BJ (cell line): ENCODE results near the gene LAMA1. TPM values are rescaled to one million over a fixed set of nuclear protein-coding genes. Genes with fewer than 3 reads are reported as not detected.
A peak's percentile ranks its signal among the peaks of the same experiment; 100 is the strongest.

Experiments used
- CTCF ChIA-PET: fragments of 350-600 bp; formaldehyde crosslinking; extraction: SDS; loops from one replicate; lab custom pipeline; 2021; ENCODE audit warnings: antibody characterized with exemption, inconsistent platforms; lab: Yijun Ruan, JAX
- POLR2A ChIA-PET: fragments of 300-600 bp; sonication (Branson Sonifier 250); formaldehyde crosslinking; extraction: SDS; loops from one replicate; lab custom pipeline; 2021; ENCODE audit warnings: antibody characterized with exemption; lab: Charles Lee
- DNase-seq: peaks from one replicate; pipeline ENCODE4 v3.0.0-alpha.2; 2011; ENCODE audit warnings: low read depth
- H3K27me3 ChIP-seq: 2 replicates; pipeline ENCODE4 v1.6.0; 2011; ENCODE audit warnings: low read length; ENCODE audit not compliant: control insufficient read depth, insufficient read depth
- H3K36me3 ChIP-seq: 2 replicates; pipeline ENCODE4 v1.5.1; 2011; ENCODE audit warnings: low read length; ENCODE audit not compliant: control insufficient read depth, insufficient read depth
- H3K4me3 ChIP-seq: 2 replicates; pipeline ENCODE4 v1.5.1; 2011; ENCODE audit warnings: low read depth, mild to moderate bottlenecking, control low read depth, low read length
- polyA plus RNA-seq: library from polyadenylated mRNA; depleted of rRNA; stranded (reverse); fragments of >200 nt; gene quantifications from 2 replicates; pipeline ENCODE4 v1.2.3, GENCODE V29; 2011
- TF ChIP-seq, protein P1 (sequence below): IDR thresholded peaks from 2 replicates; pipeline ENCODE4 v1.5.1; 2011; ENCODE audit warnings: low read depth, mild to moderate bottlenecking, control low read depth, inconsistent platforms, low read length, moderate library complexity; ENCODE audit not compliant: insufficient read depth

Gene LAMA1
- polyA plus RNA-seq, 1 experiment: 3.4 TPM

DNA sequence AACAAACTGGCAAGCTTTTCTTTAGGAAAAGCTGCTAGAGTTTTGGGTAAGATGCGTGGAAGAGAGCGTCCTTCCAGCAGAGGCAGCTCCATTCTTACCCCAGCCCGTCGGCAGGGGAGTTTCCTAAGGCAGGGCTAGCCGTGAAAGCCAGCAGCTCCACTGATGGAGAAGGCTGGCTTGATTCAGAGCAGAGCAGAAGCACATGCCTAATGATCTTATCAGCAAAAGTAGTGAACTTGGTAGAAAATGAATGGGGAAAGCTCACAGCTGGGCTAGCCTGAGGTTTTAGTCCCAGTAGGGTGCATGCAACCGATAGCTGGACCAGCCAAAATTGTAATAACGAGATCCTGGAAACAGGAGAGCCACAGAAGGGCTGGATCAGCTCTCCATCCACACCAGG lies 20.8 kb downstream of the LAMA1 start:
- ChIA-PET POLR2A (no interaction called here), CTCF (interaction anchor here (1.0 kb wide), 1 partner anchor 9 kb away, joined by 3 read pairs; no protein-coding TSS in a partner anchor)
- Histone ChIP-seq H3K36me3 (no peaks in the 10 kb centered on the region), H3K4me3 (no peak overlapping the region), H3K27me3 (no peaks in the 10 kb centered on the region)
- no peak for DNase-seq
- TF ChIP-seq, protein P1, sequence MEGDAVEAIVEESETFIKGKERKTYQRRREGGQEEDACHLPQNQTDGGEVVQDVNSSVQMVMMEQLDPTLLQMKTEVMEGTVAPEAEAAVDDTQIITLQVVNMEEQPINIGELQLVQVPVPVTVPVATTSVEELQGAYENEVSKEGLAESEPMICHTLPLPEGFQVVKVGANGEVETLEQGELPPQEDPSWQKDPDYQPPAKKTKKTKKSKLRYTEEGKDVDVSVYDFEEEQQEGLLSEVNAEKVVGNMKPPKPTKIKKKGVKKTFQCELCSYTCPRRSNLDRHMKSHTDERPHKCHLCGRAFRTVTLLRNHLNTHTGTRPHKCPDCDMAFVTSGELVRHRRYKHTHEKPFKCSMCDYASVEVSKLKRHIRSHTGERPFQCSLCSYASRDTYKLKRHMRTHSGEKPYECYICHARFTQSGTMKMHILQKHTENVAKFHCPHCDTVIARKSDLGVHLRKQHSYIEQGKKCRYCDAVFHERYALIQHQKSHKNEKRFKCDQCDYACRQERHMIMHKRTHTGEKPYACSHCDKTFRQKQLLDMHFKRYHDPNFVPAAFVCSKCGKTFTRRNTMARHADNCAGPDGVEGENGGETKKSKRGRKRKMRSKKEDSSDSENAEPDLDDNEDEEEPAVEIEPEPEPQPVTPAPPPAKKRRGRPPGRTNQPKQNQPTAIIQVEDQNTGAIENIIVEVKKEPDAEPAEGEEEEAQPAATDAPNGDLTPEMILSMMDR: no peak

DNA sequence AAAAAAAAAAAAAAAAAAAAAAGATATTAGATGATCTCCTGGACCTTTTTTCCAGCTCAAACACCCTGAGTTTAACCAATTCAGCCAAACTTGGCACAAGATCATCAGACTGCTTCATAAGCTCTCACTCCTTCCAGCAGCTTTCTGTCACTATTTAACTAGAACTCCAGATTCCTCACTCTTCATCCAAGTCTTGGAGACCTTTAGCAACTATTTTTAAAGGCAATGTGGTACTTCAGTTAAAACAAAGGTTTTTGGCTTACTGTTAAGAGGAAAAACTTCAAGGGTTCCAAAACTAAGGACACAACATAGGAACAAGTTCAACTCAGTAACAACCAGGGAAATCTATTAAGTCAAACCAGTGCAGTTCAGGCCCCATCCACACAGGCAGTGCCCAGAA lies 23.2 kb downstream of the LAMA1 start:
- TF ChIP-seq, protein P1: no peak
- Histone ChIP-seq H3K4me3 (no peak overlapping the region), H3K27me3 (0 out of 2 replicates have a peak, but pooled peaks cover under 1% of the 10 kb centered on the region), H3K36me3 (no peaks in the 10 kb centered on the region)
- no peak for DNase-seq
- CTCF ChIA-PET: interaction anchor here (1.1 kb wide), 1 partner anchor 57 kb away, joined by 3 read pairs; no protein-coding TSS in a partner anchor
- POLR2A ChIA-PET: no interaction called here

DNA sequence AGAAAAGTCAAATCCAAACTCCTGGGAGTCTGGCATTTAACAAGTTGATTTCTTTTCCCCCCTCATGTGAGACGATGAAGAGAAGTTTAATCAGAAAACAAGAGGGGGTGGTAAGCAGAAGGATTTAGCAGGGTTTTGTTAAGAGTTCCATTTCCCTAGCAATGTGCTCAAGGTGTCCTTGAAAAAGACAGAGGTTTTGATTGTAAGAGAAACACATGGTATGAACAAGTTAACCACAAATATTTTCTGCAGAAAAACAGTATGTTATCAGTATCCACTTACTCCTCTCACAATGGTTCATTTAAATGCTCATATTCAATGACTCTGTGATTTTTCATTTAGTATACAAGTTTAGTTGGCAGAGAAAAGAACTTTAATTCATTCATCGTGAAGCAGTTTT lies 26.8 kb downstream of the LAMA1 start:
- ChIA-PET CTCF (no interaction called here), POLR2A (no interaction called here)
- H3K4me3 ChIP-seq: no peak overlapping the region
- TF ChIP-seq, protein P1: no peak
- no peak for DNase-seq
- H3K36me3 ChIP-seq: no peaks in the 10 kb centered on the region
- H3K27me3 ChIP-seq: 0 out of 2 replicates have a peak, but pooled peaks cover 1% of the 10 kb centered on the region

DNA sequence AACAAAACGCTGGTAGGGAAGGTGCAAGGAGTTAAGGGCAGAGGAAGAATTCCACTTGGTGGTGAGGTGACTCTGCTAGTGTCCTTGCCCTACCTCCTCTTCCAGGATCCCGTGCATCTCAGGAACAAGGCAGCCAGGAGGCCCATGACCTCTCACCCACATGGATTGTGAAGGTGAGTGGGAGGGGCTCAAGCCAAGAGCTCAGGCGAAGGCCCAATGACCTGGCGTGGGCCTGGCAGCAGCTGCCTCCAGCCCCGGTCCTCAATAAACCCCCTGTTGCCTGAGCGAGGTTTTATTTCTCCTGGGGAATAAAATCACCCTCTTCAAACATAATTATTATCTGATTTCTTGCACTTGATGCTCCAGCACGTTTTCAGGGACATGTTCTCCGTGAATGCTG lies 28.2 kb downstream of the LAMA1 start:
- POLR2A ChIA-PET: no interaction called here
- no peaks in the 10 kb centered on the region for H3K36me3 ChIP-seq
- no peak overlapping the region for H3K4me3 ChIP-seq
- TF ChIP-seq, protein P1: no peak
- DNase-seq: no peak
- H3K27me3 ChIP-seq: 0 out of 2 replicates have a peak, but pooled peaks cover 1% of the 10 kb centered on the region
- CTCF ChIA-PET: no interaction called here

DNA sequence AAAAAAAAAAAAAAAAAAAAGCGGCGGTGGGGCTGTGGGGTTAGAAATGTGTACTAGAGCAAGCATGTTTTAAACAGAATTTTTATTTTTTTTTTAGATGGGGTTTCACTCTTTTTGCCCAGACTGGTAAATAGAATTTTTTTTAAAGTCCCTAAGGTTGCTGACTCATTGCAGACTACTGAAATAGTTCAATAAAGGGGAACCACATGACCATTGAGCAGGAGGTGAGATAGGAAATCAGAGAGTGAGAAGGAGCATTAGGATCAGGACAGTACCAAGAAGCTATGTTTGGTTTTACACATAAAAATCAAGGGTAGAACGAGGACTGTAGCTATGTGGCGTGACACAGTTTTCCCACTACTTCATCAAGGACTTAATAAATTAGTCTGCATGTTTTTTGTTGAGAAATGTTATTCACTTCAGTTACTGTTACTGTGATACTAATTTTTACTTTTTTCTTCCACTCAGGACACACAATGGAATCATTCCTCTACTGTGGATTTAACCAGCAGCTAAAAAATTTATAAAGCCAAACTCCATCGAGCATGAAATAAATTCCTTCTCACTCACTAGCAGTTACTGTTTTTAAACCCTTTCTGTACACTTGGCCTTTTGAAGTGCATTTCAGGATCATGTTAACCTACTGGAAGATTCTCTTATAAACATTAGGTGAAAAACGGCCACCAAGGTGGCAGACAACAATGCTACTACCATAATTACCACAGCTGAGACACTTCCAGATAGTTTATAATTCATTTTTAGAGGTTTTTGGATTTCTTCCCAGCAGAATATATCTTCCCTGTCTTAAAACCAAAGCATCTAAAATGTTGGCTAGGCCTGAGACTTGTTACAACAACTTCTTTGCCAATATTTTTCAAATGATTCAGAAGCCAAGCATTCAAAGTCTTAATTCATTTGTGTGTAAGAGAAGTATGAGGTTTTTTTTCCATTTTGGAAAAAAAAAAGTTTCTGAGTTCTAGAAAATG lies 33.2 kb downstream of the LAMA1 start:
- TF ChIP-seq, protein P1: no peak
- ChIA-PET CTCF (interaction anchor here (0.6 to 1.8 kb wide), 3 partner anchors 13 to 777 kb away, joined by 3 to 6 read pairs (median 3); no protein-coding TSS in a partner anchor), POLR2A (no interaction called here)
- H3K4me3 ChIP-seq: no peak overlapping the region
- peaks cover under 1% of the 10 kb centered on the region; the same call in 1 of the 2 replicates for H3K27me3 ChIP-seq
- DNase-seq: peak; percentile 82
- H3K36me3 ChIP-seq: no peaks in the 10 kb centered on the region
